K562 (cell line): ENCODE data around the gene FCHO1. TPM values are rescaled to one million over a fixed set of nuclear protein-coding genes. Genes with fewer than 3 reads are reported as not detected.
A peak's percentile ranks its signal among the peaks of the same experiment; 100 is the strongest.

ENCODE experiments used
- ATF6 ChIP-seq: sonication (generic); formaldehyde crosslinking; IDR thresholded peaks from 2 replicates; pipeline ENCODE4 v1.4.0; 2020; ENCODE audit warnings: mild to moderate bottlenecking, missing genetic modification reagents
- CTCFL ChIP-seq: IDR thresholded peaks from 2 replicates; pipeline ENCODE4 v1.6.1; 2011; ENCODE audit warnings: borderline replicate concordance, low read depth, mild to moderate bottlenecking, moderate library complexity, low read length; ENCODE audit not compliant: insufficient read depth, poor library complexity, severe bottlenecking
- FOXK2 ChIP-seq, 2 experiments: fragments of 450-650 bp; IDR thresholded peaks in 1 of 2; conservative IDR thresholded peaks in 1 of 2; 2 replicates each; pipeline ENCODE4 v1.6.1; 2016; ENCODE audit warnings: low read depth in 2 of 2, mild to moderate bottlenecking in 1 of 2
- FOXM1 ChIP-seq, 2 experiments: fragments of 450-650 bp in 1 of 2; sonication (generic) in 1 of 2; formaldehyde crosslinking in 1 of 2; IDR thresholded peaks; 2 replicates each; pipeline versions ENCODE4 v1.6.1 to v1.9.0; 2017 to 2022; ENCODE audit warnings: low read depth in 2 of 2, mild to moderate bottlenecking in 2 of 2, missing genetic modification reagents in 1 of 2, moderate library complexity in 1 of 2
- KAT7 ChIP-seq: sonication (generic); formaldehyde crosslinking; IDR thresholded peaks from 2 replicates; pipeline ENCODE4 v1.8.0; 2022; ENCODE audit warnings: missing genetic modification reagents, mild to moderate bottlenecking, borderline replicate concordance
- PHF8 ChIP-seq: fragments of 200-600 bp; sonication (generic); IDR thresholded peaks from 2 replicates; pipeline ENCODE4 v1.6.1; 2012; ENCODE audit warnings: mixed run types, mild to moderate bottlenecking, inconsistent platforms, low read length, moderate library complexity, borderline replicate concordance
- RCOR1 ChIP-seq, 2 experiments: IDR thresholded peaks; 2 replicates each; pipeline ENCODE4 v1.6.1; 2012; ENCODE audit warnings: low read depth in 2 of 2, low read length in 2 of 2, borderline replicate concordance in 1 of 2, improper control_type of control experiment in 1 of 2
- SOX6 ChIP-seq: fragments of 450-650 bp; IDR thresholded peaks from 2 replicates; pipeline ENCODE4 v1.6.1; 2014; ENCODE audit warnings: mild to moderate bottlenecking
- TAL1 ChIP-seq: fragments of 450-650 bp; IDR thresholded peaks from 2 replicates; pipeline ENCODE4 v1.6.1; 2016; ENCODE audit warnings: mild to moderate bottlenecking
- ZFPM2 ChIP-seq: fragments of 250-450 bp; sonication (Bioruptor Pico); IDR thresholded peaks from 2 replicates; pipeline ENCODE4 v1.5.1; 2022; ENCODE audit warnings: mild to moderate bottlenecking
- ZNF282 ChIP-seq: sonication (generic); formaldehyde crosslinking; IDR thresholded peaks from 2 replicates; pipeline ENCODE4 v1.8.1; 2023; ENCODE audit warnings: missing genetic modification reagents
- ZNF384 ChIP-seq: IDR thresholded peaks from 2 replicates; pipeline ENCODE4 v1.6.1; 2012; ENCODE audit warnings: low read depth, low read length, improper control_type of control experiment
- polyA plus RNA-seq, 8 experiments: library from polyadenylated mRNA; depleted of rRNA in 4 of 8; stranded (reverse) in 5 of 8; unstranded in 3 of 8; fragments of >200 nt; fragmentation: Nextera tagmentation in 2 of 8; fragmentation: Illumina TruSeq in 1 of 8; extraction: Ambion mirVana in 2 of 8; extraction: Trizol in 1 of 8; gene quantifications; 2 replicates each; pipeline versions ENCODE4 v1.2.1 to v1.2.3, GENCODE V29; 2011 to 2014; ENCODE audit warnings: inconsistent platforms in 1 of 8, missing spikeins in 1 of 8
- total RNA-seq, 7 experiments: library from RNA; depleted of rRNA in 6 of 7; stranded (reverse); fragments of >200 nt in 6 of 7; fragmentation: Illumina TruSeq in 2 of 7; extraction: Trizol in 2 of 7; gene quantifications; 2 replicates each; pipeline versions ENCODE4 v1.2.1 to v1.2.3, GENCODE V29; 2011 to 2021; ENCODE audit warnings: low replicate concordance in 1 of 7
- TF ChIP-seq, protein P1 (sequence below): fragments of 250-450 bp; sonication (Bioruptor Pico); IDR thresholded peaks from 2 replicates; pipeline ENCODE4 v1.4.0; 2020; ENCODE audit warnings: mild to moderate bottlenecking, moderate library complexity
- TF ChIP-seq, protein P2 (sequence below), 2 experiments: fragments of 450-650 bp; conservative IDR thresholded peaks; 2 replicates each; pipeline ENCODE4 v1.6.1; 2017; ENCODE audit warnings: mild to moderate bottlenecking in 2 of 2, moderate library complexity in 2 of 2
- TF ChIP-seq, protein P3 (sequence below): sonication (generic); formaldehyde crosslinking; IDR thresholded peaks from 2 replicates; pipeline ENCODE4 v1.8.1; 2023; ENCODE audit warnings: mild to moderate bottlenecking, missing genetic modification reagents, moderate library complexity

FCHO1 gene
- total and polyA plus RNA-seq, 9 of the 15 experiments (the other 6 are each of a cell fraction or from before 2014, with no cell fraction given): 0.21 to 58.9 (median 18.3) TPM

GRCh38 chr19:17751103-17751911, at the start of gene FCHO1 (continued):
- TF ChIP-seq, protein P1, sequence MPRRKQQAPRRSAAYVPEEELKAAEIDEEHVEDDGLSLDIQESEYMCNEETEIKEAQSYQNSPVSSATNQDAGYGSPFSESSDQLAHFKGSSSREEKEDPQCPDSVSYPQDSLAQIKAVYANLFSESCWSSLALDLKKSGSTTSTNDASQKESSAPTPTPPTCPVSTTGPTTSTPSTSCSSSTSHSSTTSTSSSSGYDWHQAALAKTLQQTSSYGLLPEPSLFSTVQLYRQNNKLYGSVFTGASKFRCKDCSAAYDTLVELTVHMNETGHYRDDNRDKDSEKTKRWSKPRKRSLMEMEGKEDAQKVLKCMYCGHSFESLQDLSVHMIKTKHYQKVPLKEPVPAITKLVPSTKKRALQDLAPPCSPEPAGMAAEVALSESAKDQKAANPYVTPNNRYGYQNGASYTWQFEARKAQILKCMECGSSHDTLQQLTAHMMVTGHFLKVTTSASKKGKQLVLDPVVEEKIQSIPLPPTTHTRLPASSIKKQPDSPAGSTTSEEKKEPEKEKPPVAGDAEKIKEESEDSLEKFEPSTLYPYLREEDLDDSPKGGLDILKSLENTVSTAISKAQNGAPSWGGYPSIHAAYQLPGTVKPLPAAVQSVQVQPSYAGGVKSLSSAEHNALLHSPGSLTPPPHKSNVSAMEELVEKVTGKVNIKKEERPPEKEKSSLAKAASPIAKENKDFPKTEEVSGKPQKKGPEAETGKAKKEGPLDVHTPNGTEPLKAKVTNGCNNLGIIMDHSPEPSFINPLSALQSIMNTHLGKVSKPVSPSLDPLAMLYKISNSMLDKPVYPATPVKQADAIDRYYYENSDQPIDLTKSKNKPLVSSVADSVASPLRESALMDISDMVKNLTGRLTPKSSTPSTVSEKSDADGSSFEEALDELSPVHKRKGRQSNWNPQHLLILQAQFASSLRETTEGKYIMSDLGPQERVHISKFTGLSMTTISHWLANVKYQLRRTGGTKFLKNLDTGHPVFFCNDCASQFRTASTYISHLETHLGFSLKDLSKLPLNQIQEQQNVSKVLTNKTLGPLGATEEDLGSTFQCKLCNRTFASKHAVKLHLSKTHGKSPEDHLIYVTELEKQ (CRISPR knock-in tag): no peak
- TF ChIP-seq TAL1: no peak; the same call in 1 of the 2 replicates
- TF ChIP-seq ATF6 (CRISPR knock-in tag): peak; percentile 79; the same call in 1 of the 2 replicates
- no peak for TF ChIP-seq SOX6
- TF ChIP-seq, protein P2, sequence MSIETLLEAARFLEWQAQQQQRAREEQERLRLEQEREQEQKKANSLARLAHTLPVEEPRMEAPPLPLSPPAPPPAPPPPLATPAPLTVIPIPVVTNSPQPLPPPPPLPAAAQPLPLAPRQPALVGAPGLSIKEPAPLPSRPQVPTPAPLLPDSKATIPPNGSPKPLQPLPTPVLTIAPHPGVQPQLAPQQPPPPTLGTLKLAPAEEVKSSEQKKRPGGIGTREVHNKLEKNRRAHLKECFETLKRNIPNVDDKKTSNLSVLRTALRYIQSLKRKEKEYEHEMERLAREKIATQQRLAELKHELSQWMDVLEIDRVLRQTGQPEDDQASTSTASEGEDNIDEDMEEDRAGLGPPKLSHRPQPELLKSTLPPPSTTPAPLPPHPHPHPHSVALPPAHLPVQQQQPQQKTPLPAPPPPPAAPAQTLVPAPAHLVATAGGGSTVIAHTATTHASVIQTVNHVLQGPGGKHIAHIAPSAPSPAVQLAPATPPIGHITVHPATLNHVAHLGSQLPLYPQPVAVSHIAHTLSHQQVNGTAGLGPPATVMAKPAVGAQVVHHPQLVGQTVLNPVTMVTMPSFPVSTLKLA (conservative IDR thresholded peaks at IDR 0.05): peak; percentile 87 to 94
- TF ChIP-seq CTCFL: no peak
- peak; percentile 79; the same call in 1 of the 2 replicates for TF ChIP-seq PHF8
- TF ChIP-seq, protein P3, sequence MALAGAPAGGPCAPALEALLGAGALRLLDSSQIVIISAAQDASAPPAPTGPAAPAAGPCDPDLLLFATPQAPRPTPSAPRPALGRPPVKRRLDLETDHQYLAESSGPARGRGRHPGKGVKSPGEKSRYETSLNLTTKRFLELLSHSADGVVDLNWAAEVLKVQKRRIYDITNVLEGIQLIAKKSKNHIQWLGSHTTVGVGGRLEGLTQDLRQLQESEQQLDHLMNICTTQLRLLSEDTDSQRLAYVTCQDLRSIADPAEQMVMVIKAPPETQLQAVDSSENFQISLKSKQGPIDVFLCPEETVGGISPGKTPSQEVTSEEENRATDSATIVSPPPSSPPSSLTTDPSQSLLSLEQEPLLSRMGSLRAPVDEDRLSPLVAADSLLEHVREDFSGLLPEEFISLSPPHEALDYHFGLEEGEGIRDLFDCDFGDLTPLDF (CRISPR knock-in tag): 0 out of 2 replicates have a peak, but pooled peaks have one; percentile 36
- TF ChIP-seq FOXK2 (conservative IDR thresholded peaks at IDR 0.05 in 1 of 2, IDR thresholded peaks at IDR 0.05 in 1 of 2; ENCODE audit: low read depth in 2 of 2): peak; percentile 91 to 94
- TF ChIP-seq ZNF384: no peak
- no peak for TF ChIP-seq KAT7 (CRISPR knock-in tag)
- TF ChIP-seq ZFPM2 (CRISPR knock-in tag): no peak
- peak; percentile 54 to 94 for TF ChIP-seq RCOR1 (IDR thresholded peaks at IDR 0.05; ENCODE audit: borderline replicate concordance in 1 of 2, low read depth in 2 of 2, low read length in 2 of 2)
- TF ChIP-seq ZNF282 (CRISPR knock-in tag): no peak
- TF ChIP-seq FOXM1 (IDR thresholded peaks at IDR 0.05; ENCODE audit: low read depth): peak; percentile 54
- TF ChIP-seq FOXM1 (CRISPR knock-in tag; IDR thresholded peaks at IDR 0.05; ENCODE audit: low read depth): no peak
